Activated CD4-positive, alpha-beta memory T cell treated with anti-CD3 and anti-CD28 coated beads for 36 hours (primary cell): ENCODE data around the gene RIOK2. TPM values are rescaled to one million over a fixed set of nuclear protein-coding genes. Genes with fewer than 3 reads are reported as not detected.
"Not testable (repeated sequence)": the region's sequence is repeated elsewhere in the genome, so short reads cannot be mapped to it uniquely, and the experiment has no call there.

Experiments used
- CTCF ChIA-PET: fragments of 350-600 bp; sonication (Branson Sonifier 250); formaldehyde crosslinking; loops from one replicate; lab custom pipeline; 2021; ENCODE audit warnings: antibody characterized with exemption, inconsistent platforms; lab: Charles Lee
- POLR2A ChIA-PET: fragments of 350-600 bp; sonication (Branson Sonifier 250); formaldehyde crosslinking; loops from one replicate; lab custom pipeline; 2021; ENCODE audit warnings: antibody characterized with exemption; lab: Charles Lee
- DNase-seq: peaks from one replicate; pipeline ENCODE4 v3.0.0-alpha.2; 2020
- H3K27ac Mint-ChIP-seq: one replicate; pipeline ENCODE4 v1.8.0; 2021; ENCODE audit warnings: mixed read lengths
- H3K27me3 Mint-ChIP-seq: one replicate; pipeline ENCODE4 v1.8.0; 2021; ENCODE audit warnings: mixed read lengths
- H3K36me3 Mint-ChIP-seq: one replicate; pipeline ENCODE4 v1.8.0; 2021; ENCODE audit warnings: mixed read lengths
- H3K4me1 Mint-ChIP-seq: one replicate; pipeline ENCODE4 v1.8.0; 2021; ENCODE audit warnings: low read depth, mixed read lengths
- H3K4me3 Mint-ChIP-seq: one replicate; pipeline ENCODE4 v1.8.0; 2021; ENCODE audit warnings: mild to moderate bottlenecking, mixed read lengths
- H3K9me3 Mint-ChIP-seq: one replicate; pipeline ENCODE4 v1.8.0; 2021; ENCODE audit warnings: mixed read lengths
- intact Hi-C: fragments of 100-400 bp; cut with micrococcal nuclease; formaldehyde crosslinking; loops from one replicate; pipeline ENCODE4 v1.15.1; 2023
- total RNA-seq, 2 experiments: library from RNA; stranded (reverse); gene quantifications; one replicate each; pipeline ENCODE4 v1.2.3, GENCODE V29; 2021

RIOK2 gene
- total RNA-seq, 2 experiments from 2014 or later: 31.8 to 41.5 TPM

- H3K4me3 Mint-ChIP-seq: no peak overlapping the region
- ChIA-PET CTCF (no interaction called here), POLR2A (no interaction called here)
- no peak for DNase-seq
- peaks cover 6% of the 10 kb centered on the region for H3K4me1 Mint-ChIP-seq
- H3K27ac Mint-ChIP-seq: no peak overlapping the region
- H3K27me3 Mint-ChIP-seq: peaks cover 4% of the 10 kb centered on the region
- H3K36me3 Mint-ChIP-seq: peaks cover 6% of the 10 kb centered on the region
- intact Hi-C loops: no loop called here
- peaks cover 11% of the 10 kb centered on the region for H3K9me3 Mint-ChIP-seq
Measured at GRCh38 chr5:97193355-97193688, 10.3 kb upstream of the RIOK2 start.

GRCh38 chr5:97192580-97193354 lies 9.7 kb upstream of the RIOK2 start:
- ChIA-PET CTCF (interaction anchor here (1.6 kb wide), 1 partner anchor 31 kb away, joined by 4 read pairs; no protein-coding TSS in a partner anchor), POLR2A (no interaction called here)
- Mint-ChIP-seq H3K4me1 (peaks cover 6% of the 10 kb centered on the region), H3K27ac (no peak overlapping the region), H3K4me3 (no peak overlapping the region), H3K9me3 (peaks cover 11% of the 10 kb centered on the region), H3K36me3 (peaks cover 6% of the 10 kb centered on the region), H3K27me3 (peaks cover 2% of the 10 kb centered on the region)
- intact Hi-C loops: no loop called here
- no peak for DNase-seq

GRCh38 chr5:97191893-97192292 lies 8.8 kb upstream of the RIOK2 start:
- Mint-ChIP-seq H3K4me1 (peaks cover 6% of the 10 kb centered on the region), H3K27ac (no peak overlapping the region), H3K36me3 (peaks cover 6% of the 10 kb centered on the region), H3K4me3 (no peak overlapping the region), H3K9me3 (peaks cover 11% of the 10 kb centered on the region), H3K27me3 (peaks cover 2% of the 10 kb centered on the region)
- DNase-seq: no peak
- POLR2A ChIA-PET: no interaction called here
- CTCF ChIA-PET: interaction anchor here (1.6 kb wide), 1 partner anchor 30 kb away, joined by 4 read pairs; no protein-coding TSS in a partner anchor
- intact Hi-C loops: no loop called here

- peaks cover 11% of the 10 kb centered on the region for H3K9me3 Mint-ChIP-seq
- CTCF ChIA-PET, DNase-seq, H3K4me1 Mint-ChIP-seq, H3K4me3 Mint-ChIP-seq, POLR2A ChIA-PET, H3K27ac Mint-ChIP-seq, H3K27me3 Mint-ChIP-seq, H3K36me3 Mint-ChIP-seq: not testable (repeated sequence)
- intact Hi-C loops: loop anchor here (10.0 kb wide), 1 partner anchor 1875 kb away; no protein-coding TSS in a partner anchor
Measured at GRCh38 chr5:97189523-97189922, 6.5 kb upstream of the RIOK2 start.

GRCh38 chr5:97183930-97184213 lies 825 bp upstream of the RIOK2 start:
- Mint-ChIP-seq H3K27ac (peak overlapping the region; percentile 98), H3K4me1 (peaks cover 32% of the 10 kb centered on the region), H3K36me3 (peaks cover 22% of the 10 kb centered on the region), H3K4me3 (peak overlapping the region; percentile 87), H3K9me3 (peaks cover 3% of the 10 kb centered on the region), H3K27me3 (no peaks in the 10 kb centered on the region)
- ChIA-PET CTCF (interaction anchor here (1.0 to 1.8 kb wide), 3 partner anchors 15 to 319 kb away, joined by 3 to 4 read pairs (median 3); no protein-coding TSS in a partner anchor), POLR2A (interaction anchor here (1.0 to 1.6 kb wide), 3 partner anchors 307 to 1745 kb away, joined by 3 to 4 read pairs (median 3); partner anchors contain the start of genes CHD1 and ERAP2)
- intact Hi-C loops: loop anchor here (1.0 to 10.0 kb wide), 10 partner anchors 17 to 1881 kb away; partner anchors contain the start of genes ARSK, CHD1 and RGMB
- DNase-seq: no peak

- peak overlapping the region; percentile 87 for H3K4me3 Mint-ChIP-seq
- DNase-seq: no peak
- peaks cover 3% of the 10 kb centered on the region for H3K9me3 Mint-ChIP-seq
- intact Hi-C loops: loop anchor here (1.0 to 10.0 kb wide), 10 partner anchors 15 to 1882 kb away; partner anchors contain the start of genes ARSK, CHD1 and RGMB
- ChIA-PET CTCF (interaction anchor here (0.8 to 1.8 kb wide), 4 partner anchors 9 to 314 kb away, joined by 3 to 4 read pairs (median 4); no protein-coding TSS in a partner anchor), POLR2A (interaction anchor here (0.6 to 1.6 kb wide), 2 partner anchors 306 to 420 kb away, joined by 3 to 4 read pairs; partner anchors contain the start of gene ERAP2)
- H3K27me3 Mint-ChIP-seq: no peaks in the 10 kb centered on the region
- peak overlapping the region; percentile 98 for H3K27ac Mint-ChIP-seq
- H3K4me1 Mint-ChIP-seq: peaks cover 36% of the 10 kb centered on the region
- peaks cover 27% of the 10 kb centered on the region for H3K36me3 Mint-ChIP-seq
Measured at GRCh38 chr5:97182571-97183099, 412 bp downstream of the RIOK2 start.

- peaks cover 3% of the 10 kb centered on the region for H3K9me3 Mint-ChIP-seq
- ChIA-PET POLR2A (interaction anchor here (0.6 to 1.6 kb wide), 2 partner anchors 305 to 419 kb away, joined by 3 to 4 read pairs; partner anchors contain the start of gene ERAP2), CTCF (interaction anchor here (0.8 to 1.8 kb wide), 4 partner anchors 9 to 313 kb away, joined by 3 to 4 read pairs (median 4); no protein-coding TSS in a partner anchor)
- peaks cover 27% of the 10 kb centered on the region for H3K36me3 Mint-ChIP-seq
- peaks cover 36% of the 10 kb centered on the region for H3K4me1 Mint-ChIP-seq
- peak overlapping the region; percentile 87 for H3K4me3 Mint-ChIP-seq
- peak overlapping the region; percentile 98 for H3K27ac Mint-ChIP-seq
- no peak for DNase-seq
- intact Hi-C loops: loop anchor here (2.0 to 10.0 kb wide), 4 partner anchors 521 to 1883 kb away; no protein-coding TSS in a partner anchor
- H3K27me3 Mint-ChIP-seq: no peaks in the 10 kb centered on the region
Measured at GRCh38 chr5:97181856-97182545, 1.0 kb downstream of the RIOK2 start.

GRCh38 chr5:97179457-97179856 lies 3.6 kb downstream of the RIOK2 start:
- CTCF ChIA-PET: interaction anchor here (1.5 kb wide), 1 partner anchor 18 kb away, joined by 5 read pairs; no protein-coding TSS in a partner anchor
- intact Hi-C loops, H3K27ac Mint-ChIP-seq, H3K4me3 Mint-ChIP-seq, POLR2A ChIA-PET, H3K9me3 Mint-ChIP-seq, DNase-seq, H3K27me3 Mint-ChIP-seq: not testable (repeated sequence)
- H3K4me1 Mint-ChIP-seq: peaks cover 32% of the 10 kb centered on the region
- H3K36me3 Mint-ChIP-seq: peaks cover 33% of the 10 kb centered on the region

- ChIA-PET POLR2A (no interaction called here), CTCF (interaction anchor here (1.4 kb wide), 1 partner anchor 303 kb away, joined by 4 read pairs; no protein-coding TSS in a partner anchor)
- Mint-ChIP-seq H3K36me3 (peaks cover 31% of the 10 kb centered on the region), H3K27ac (peak overlapping the region; percentile 28), H3K9me3 (no peaks in the 10 kb centered on the region), H3K4me3 (no peak overlapping the region), H3K27me3 (no peaks in the 10 kb centered on the region), H3K4me1 (peaks cover 19% of the 10 kb centered on the region)
- intact Hi-C loops: no loop called here
- DNase-seq: no peak
Measured at GRCh38 chr5:97172227-97172626, 10.8 kb downstream of the RIOK2 start.

- Mint-ChIP-seq H3K9me3 (no peaks in the 10 kb centered on the region), H3K27me3 (no peaks in the 10 kb centered on the region), H3K27ac (peak overlapping the region; percentile 28), H3K4me3 (no peak overlapping the region), H3K4me1 (peaks cover 21% of the 10 kb centered on the region), H3K36me3 (peaks cover 29% of the 10 kb centered on the region)
- no peak for DNase-seq
- ChIA-PET CTCF (interaction anchor here (1.4 to 2.4 kb wide), 2 partner anchors 10 to 303 kb away, joined by 4 to 12 read pairs; no protein-coding TSS in a partner anchor), POLR2A (no interaction called here)
- intact Hi-C loops: no loop called here
Measured at GRCh38 chr5:97171703-97172102, 11.3 kb downstream of the RIOK2 start.

GRCh38 chr5:97167435-97167834 lies 15.6 kb downstream of the RIOK2 start:
- Mint-ChIP-seq H3K27ac (peak overlapping the region; percentile 79), H3K9me3 (no peaks in the 10 kb centered on the region), H3K4me1 (peaks cover 31% of the 10 kb centered on the region), H3K36me3 (peaks cover 28% of the 10 kb centered on the region), H3K4me3 (peak overlapping the region; percentile 51), H3K27me3 (no peaks in the 10 kb centered on the region)
- ChIA-PET CTCF (interaction anchor here (1.1 to 9.9 kb wide), 3 partner anchors 299 to 413 kb away, joined by 3 to 187 read pairs (median 4); no protein-coding TSS in a partner anchor), POLR2A (no interaction called here)
- intact Hi-C loops: loop anchor here (1.0 kb wide), 1 partner anchor 16 kb away; the partner anchor contains the start of gene RIOK2
- no peak for DNase-seq
